ENCODE data around the gene ZNF865. TPM values are rescaled to one million over a fixed set of nuclear protein-coding genes. Genes with fewer than 3 reads are reported as not detected.

ZNF865 gene
- total RNA-seq, 2 donors from 2014 or later, result 11.2 to 11.4 TPM

GRCh38 chr19:55617426-55617825, 12.0 kb downstream of the ZNF865 start:
- no peak overlapping the region for H3K27ac ChIP-seq
- peaks cover 31% of the 10 kb centered on the region for H3K36me3 ChIP-seq
- no peaks in the 10 kb centered on the region for H3K9me3 ChIP-seq
- H3K4me3 ChIP-seq, result no peak overlapping the region
- no peaks in the 10 kb centered on the region for H3K27me3 ChIP-seq
- DNase-seq (ENCODE audit: low spot score), result no peak
- TF ChIP-seq CTCF (IDR thresholded peaks at IDR 0.05), result no peak
- H3K4me1 ChIP-seq, result peaks cover 0 to 9% of the 10 kb centered on the region in 2 donors

GRCh38 chr19:55618426-55618825, 13.0 kb downstream of the ZNF865 start:
- no peaks in the 10 kb centered on the region for H3K9me3 ChIP-seq
- TF ChIP-seq CTCF (IDR thresholded peaks at IDR 0.05), result no peak
- peaks cover 31% of the 10 kb centered on the region for H3K36me3 ChIP-seq
- H3K4me3 ChIP-seq, result no peak overlapping the region
- DNase-seq (ENCODE audit: low spot score), result no peak
- H3K27ac ChIP-seq, result no peak overlapping the region
- peaks cover 0 to 9% of the 10 kb centered on the region in 2 donors for H3K4me1 ChIP-seq
- no peaks in the 10 kb centered on the region for H3K27me3 ChIP-seq

GRCh38 chr19:55619286-55619685, 13.8 kb downstream of the ZNF865 start:
- DNase-seq (ENCODE audit: low spot score), result no peak
- peaks cover 0 to 15% of the 10 kb centered on the region in 2 donors for H3K4me1 ChIP-seq
- no peak overlapping the region for H3K4me3 ChIP-seq
- H3K9me3 ChIP-seq, result no peaks in the 10 kb centered on the region
- peaks cover 31% of the 10 kb centered on the region for H3K36me3 ChIP-seq
- no peaks in the 10 kb centered on the region for H3K27me3 ChIP-seq
- TF ChIP-seq CTCF (IDR thresholded peaks at IDR 0.05), result no peak
- no peak overlapping the region for H3K27ac ChIP-seq

- no peak for TF ChIP-seq CTCF (IDR thresholded peaks at IDR 0.05)
- no peak overlapping the region for H3K4me3 ChIP-seq
- H3K27ac ChIP-seq, result no peak overlapping the region
- H3K27me3 ChIP-seq, result no peaks in the 10 kb centered on the region
- H3K36me3 ChIP-seq, result peaks cover 26% of the 10 kb centered on the region
- no peaks in the 10 kb centered on the region for H3K9me3 ChIP-seq
- DNase-seq (ENCODE audit: low spot score), result no peak
- H3K4me1 ChIP-seq, result peaks cover 0 to 22% of the 10 kb centered on the region in 2 donors
Measured at GRCh38 chr19:55620410-55621204, 15.2 kb downstream of the ZNF865 start.

- no peak overlapping the region for H3K4me3 ChIP-seq
- H3K4me1 ChIP-seq, result peaks cover 0 to 22% of the 10 kb centered on the region in 2 donors
- H3K27me3 ChIP-seq, result no peaks in the 10 kb centered on the region
- H3K27ac ChIP-seq, result no peak overlapping the region
- peaks cover 20% of the 10 kb centered on the region for H3K36me3 ChIP-seq
- TF ChIP-seq CTCF (IDR thresholded peaks at IDR 0.05), result no peak
- DNase-seq (ENCODE audit: low spot score), result no peak
- H3K9me3 ChIP-seq, result no peaks in the 10 kb centered on the region
Measured at GRCh38 chr19:55621205-55621672, 15.8 kb downstream of the ZNF865 start.
